Measurements from ENCODE around the gene DGKI.
"Not testable (repeated sequence)": the region's sequence is repeated elsewhere in the genome, so short reads cannot be mapped to it uniquely, and the experiment has no call there.

DNA sequence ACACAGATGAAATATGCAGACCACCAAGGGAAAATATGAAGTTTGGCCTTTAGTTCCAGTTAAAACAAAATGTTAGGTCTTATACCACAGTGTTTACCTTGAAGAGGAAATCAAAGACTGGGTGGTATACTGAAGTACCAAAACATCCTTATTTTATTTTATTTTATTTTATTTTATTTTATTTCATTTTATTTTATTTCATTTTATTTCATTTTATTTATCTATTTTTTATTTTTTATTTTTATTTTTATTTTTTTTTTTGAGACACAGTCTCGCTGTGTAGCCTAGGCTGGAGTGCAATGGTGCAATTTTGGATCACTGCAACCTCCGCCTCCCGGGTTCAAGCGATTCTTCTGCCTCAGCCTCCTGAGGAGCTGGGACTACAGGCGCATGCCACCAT is 140.4 kb downstream of the DGKI start:
- TF ChIP-seq EZH2 (IDR thresholded peaks at IDR 0.05; ENCODE audit: borderline replicate concordance, low read depth, low read length, poor library complexity, severe bottlenecking); CTCF (conservative IDR thresholded peaks at IDR 0.05; ENCODE audit: low read depth, low read length): not testable (repeated sequence)
